Measurements from ENCODE around the gene DYNC2H1. TPM values are rescaled to one million over a fixed set of nuclear protein-coding genes. Genes with fewer than 3 reads are reported as not detected.

Gene DYNC2H1
- polyA plus RNA-seq, 1 experiment: 6.1 TPM

GRCh38 chr11:103433386-103434072, 324.3 kb downstream of the DYNC2H1 start:
- ChIA-PET POLR2A (no interaction called here), CTCF (interaction anchor here (0.8 kb wide), 1 partner anchor 326 kb away, joined by 9 read pairs; no protein-coding TSS in a partner anchor)
- no peaks in the 10 kb centered on the region for H3K36me3 ChIP-seq (ENCODE audit: control insufficient read depth, insufficient read depth, low read length)
- peak; percentile 68 for DNase-seq (ENCODE audit: low read depth)
- TF ChIP-seq CTCF (IDR thresholded peaks at IDR 0.05; ENCODE audit: insufficient read depth, low read depth, low read length): no peak
- no peaks in the 10 kb centered on the region for H3K27me3 ChIP-seq (ENCODE audit: control insufficient read depth, insufficient read depth, low read length)
- H3K4me3 ChIP-seq (ENCODE audit: low read depth, low read length): no peak overlapping the region

- POLR2A ChIA-PET: interaction anchor here (0.6 kb wide), 1 partner anchor 35 kb away, joined by 4 read pairs; no protein-coding TSS in a partner anchor
- DNase-seq (ENCODE audit: low read depth): no peak
- Histone ChIP-seq H3K4me3 (ENCODE audit: low read depth, low read length) (no peak overlapping the region), H3K27me3 (ENCODE audit: control insufficient read depth, insufficient read depth, low read length) (no peaks in the 10 kb centered on the region), H3K36me3 (ENCODE audit: control insufficient read depth, insufficient read depth, low read length) (no peaks in the 10 kb centered on the region)
- CTCF ChIA-PET: no interaction called here
- no peak for TF ChIP-seq CTCF (IDR thresholded peaks at IDR 0.05; ENCODE audit: insufficient read depth, low read depth, low read length)
These were observed 324.8 kb downstream of the DYNC2H1 start for GRCh38 chr11:103434073-103434411.

- no peak overlapping the region for H3K4me3 ChIP-seq (ENCODE audit: low read depth, low read length)
- no peaks in the 10 kb centered on the region for H3K36me3 ChIP-seq (ENCODE audit: control insufficient read depth, insufficient read depth, low read length)
- POLR2A ChIA-PET: no interaction called here
- TF ChIP-seq CTCF (IDR thresholded peaks at IDR 0.05; ENCODE audit: insufficient read depth, low read depth, low read length): no peak
- no peak for DNase-seq (ENCODE audit: low read depth)
- CTCF ChIA-PET: no interaction called here
- no peaks in the 10 kb centered on the region for H3K27me3 ChIP-seq (ENCODE audit: control insufficient read depth, insufficient read depth, low read length)
These were observed 327.0 kb downstream of the DYNC2H1 start for GRCh38 chr11:103436131-103436770.

- POLR2A ChIA-PET: no interaction called here
- Histone ChIP-seq H3K27me3 (ENCODE audit: control insufficient read depth, insufficient read depth, low read length) (no peaks in the 10 kb centered on the region), H3K36me3 (ENCODE audit: control insufficient read depth, insufficient read depth, low read length) (no peaks in the 10 kb centered on the region), H3K4me3 (ENCODE audit: low read depth, low read length) (no peak overlapping the region)
- no peak for DNase-seq (ENCODE audit: low read depth)
- CTCF ChIA-PET: interaction anchor here (0.9 kb wide), 1 partner anchor 10 kb away, joined by 3 read pairs; no protein-coding TSS in a partner anchor
- TF ChIP-seq CTCF (IDR thresholded peaks at IDR 0.05; ENCODE audit: insufficient read depth, low read depth, low read length): no peak
These were observed 331.8 kb downstream of the DYNC2H1 start for GRCh38 chr11:103441021-103441420.

- no peaks in the 10 kb centered on the region for H3K36me3 ChIP-seq (ENCODE audit: control insufficient read depth, insufficient read depth, low read length)
- ChIA-PET CTCF (no interaction called here), POLR2A (no interaction called here)
- DNase-seq (ENCODE audit: low read depth): no peak
- no peak for TF ChIP-seq CTCF (IDR thresholded peaks at IDR 0.05; ENCODE audit: insufficient read depth, low read depth, low read length)
- H3K4me3 ChIP-seq (ENCODE audit: low read depth, low read length): no peak overlapping the region
- no peaks in the 10 kb centered on the region for H3K27me3 ChIP-seq (ENCODE audit: control insufficient read depth, insufficient read depth, low read length)
These were observed 339.7 kb downstream of the DYNC2H1 start for GRCh38 chr11:103448966-103449365.

All from BJ (cell line).